Ishikawa (cell line): ENCODE measurements around the gene APBA1.

Experiments used
- CEBPB ChIP-seq: IDR thresholded peaks from 2 replicates; pipeline ENCODE4 v1.6.1; 2012
- CREB1 ChIP-seq: IDR thresholded peaks from 2 replicates; pipeline ENCODE4 v1.6.1; 2012; ENCODE audit warnings: low read depth
- EGR1 ChIP-seq: IDR thresholded peaks from 2 replicates; pipeline ENCODE4 v1.6.1; 2012
- EP300 ChIP-seq: IDR thresholded peaks from 2 replicates; pipeline ENCODE4 v1.6.1; 2012; ENCODE audit warnings: borderline replicate concordance
- FOXM1 ChIP-seq: IDR thresholded peaks from 2 replicates; pipeline ENCODE4 v1.6.1; 2012; ENCODE audit warnings: low read depth, borderline replicate concordance
- MAX ChIP-seq: IDR thresholded peaks from 2 replicates; pipeline ENCODE4 v1.6.1; 2012
- NFIC ChIP-seq: IDR thresholded peaks from 2 replicates; pipeline ENCODE4 v1.6.1; 2012
- RAD21 ChIP-seq: IDR thresholded peaks from 2 replicates; pipeline ENCODE4 v1.6.1; 2012; ENCODE audit warnings: low read depth
- REST ChIP-seq: IDR thresholded peaks from 2 replicates; pipeline ENCODE4 v1.6.1; 2012; ENCODE audit warnings: low read depth, mild to moderate bottlenecking
- TAF1 ChIP-seq: IDR thresholded peaks from 2 replicates; pipeline ENCODE4 v1.6.1; 2012; ENCODE audit warnings: low read depth, mild to moderate bottlenecking
- TCF12 ChIP-seq: IDR thresholded peaks from 2 replicates; pipeline ENCODE4 v1.6.1; 2012; ENCODE audit warnings: low read depth
- TEAD4 ChIP-seq: IDR thresholded peaks from 2 replicates; pipeline ENCODE4 v1.6.1; 2012
- USF1 ChIP-seq: IDR thresholded peaks from 2 replicates; pipeline ENCODE4 v1.6.1; 2012
- YY1 ChIP-seq: IDR thresholded peaks from 2 replicates; pipeline ENCODE4 v1.6.1; 2012; ENCODE audit warnings: low read depth
- ZBTB7A ChIP-seq: IDR thresholded peaks from 2 replicates; pipeline ENCODE4 v1.6.1; 2012; ENCODE audit warnings: low read depth

Gene APBA1

GRCh38 chr9:69671879-69672595 lies at the start of gene APBA1:
Gene APBA1 (minus strand): TSS chr9:69672371.
- TF ChIP-seq MAX (no peak), USF1 (peak; percentile 29; the same call in 1 of the 2 replicates)

- no peak for TF ChIP-seq REST
- no peak for TF ChIP-seq TEAD4
- no peak for TF ChIP-seq TAF1
- no peak for TF ChIP-seq YY1
- TF ChIP-seq NFIC, result no peak
- TF ChIP-seq ZBTB7A, result no peak
- TF ChIP-seq EP300, result no peak
- no peak for TF ChIP-seq USF1
- TF ChIP-seq FOXM1, result no peak
- no peak for TF ChIP-seq TCF12
- TF ChIP-seq RAD21, result no peak
These were observed 47.8 kb upstream of the APBA1 start for GRCh38 chr9:69719983-69720382.

GRCh38 chr9:69719367-69719766 lies 47.2 kb upstream of the APBA1 start:
- TF ChIP-seq TEAD4, result no peak

- no peak for TF ChIP-seq TCF12
These were observed 46.0 kb upstream of the APBA1 start for GRCh38 chr9:69718218-69718617.

- no peak for TF ChIP-seq FOXM1
- TF ChIP-seq CEBPB, result no peak
- TF ChIP-seq YY1, result no peak
- TF ChIP-seq EGR1, result no peak
- TF ChIP-seq TAF1, result no peak
- TF ChIP-seq NFIC, result no peak
- no peak for TF ChIP-seq ZBTB7A
These were observed 43.7 kb upstream of the APBA1 start for GRCh38 chr9:69715825-69716224.

GRCh38 chr9:69715096-69715495 lies 42.9 kb upstream of the APBA1 start:
- TF ChIP-seq USF1 (no peak), TEAD4 (no peak), RAD21 (no peak), YY1 (no peak), ZBTB7A (no peak), CEBPB (no peak), REST (no peak), TCF12 (no peak), EP300 (no peak), CREB1 (no peak)

- TF ChIP-seq EP300 (no peak), TAF1 (no peak), CEBPB (no peak), YY1 (no peak), USF1 (no peak), FOXM1 (no peak), ZBTB7A (no peak), TEAD4 (no peak), CREB1 (no peak), MAX (no peak), EGR1 (no peak), NFIC (no peak), REST (no peak)
These were observed 25.3 kb upstream of the APBA1 start for GRCh38 chr9:69697475-69697874.
